ENCODE measurements around the gene PIEZO1.

GRCh38 chr16:88710556-88710955 lies 74.5 kb downstream of the PIEZO1 start:
- TF ChIP-seq CTCF (IDR thresholded peaks at IDR 0.05) (no peak), EP300 (IDR thresholded peaks at IDR 0.05) (no peak), POLR2AphosphoS5 (IDR thresholded peaks at IDR 0.05) (no peak), POLR2A (IDR thresholded peaks at IDR 0.05) (no peak)
